Effector memory CD4-positive, alpha-beta T cell (primary cell): ENCODE results near the gene MIA2.
"Not testable (repeated sequence)": the region's sequence is repeated elsewhere in the genome, so short reads cannot be mapped to it uniquely, and the experiment has no call there.

Experiments used
- DNase-seq, 3 donors: peaks; one replicate each; pipeline ENCODE4 v3.0.0-alpha.2; 2020
- H3K27ac ChIP-seq: 2 replicates; pipeline ENCODE4 v1.7.0; 2013; ENCODE audit warnings: mild to moderate bottlenecking, low read length, moderate library complexity; ENCODE audit not compliant: insufficient read depth, poor library complexity, severe bottlenecking
- H3K27me3 ChIP-seq: replicated peaks from 2 replicates; pipeline ENCODE4 v1.7.0; 2013; ENCODE audit warnings: mild to moderate bottlenecking, low read length; ENCODE audit not compliant: insufficient read depth, control insufficient read depth, poor library complexity, severe bottlenecking
- H3K36me3 ChIP-seq: 2 replicates; pipeline ENCODE4 v1.7.0; 2013; ENCODE audit warnings: mild to moderate bottlenecking, low read length, moderate library complexity; ENCODE audit not compliant: control insufficient read depth, insufficient read depth
- H3K4me1 ChIP-seq: 2 replicates; pipeline ENCODE4 v1.7.0; 2013; ENCODE audit warnings: low read length, mild to moderate bottlenecking; ENCODE audit not compliant: control insufficient read depth, insufficient read depth, poor library complexity, severe bottlenecking
- H3K4me3 ChIP-seq: 2 replicates; pipeline ENCODE4 v1.7.0; 2013; ENCODE audit warnings: low read length, low read depth, mild to moderate bottlenecking; ENCODE audit not compliant: insufficient read depth, poor library complexity, severe bottlenecking
- H3K9me3 ChIP-seq: 2 replicates; pipeline ENCODE4 v1.7.0; 2013; ENCODE audit warnings: mild to moderate bottlenecking, low read length, moderate library complexity; ENCODE audit not compliant: control insufficient read depth
- total RNA-seq, 3 donors: gene quantifications; one replicate each; lab custom pipeline; 2026; lab: John Stamatoyannopoulos, UW

MIA2 gene, protein sequence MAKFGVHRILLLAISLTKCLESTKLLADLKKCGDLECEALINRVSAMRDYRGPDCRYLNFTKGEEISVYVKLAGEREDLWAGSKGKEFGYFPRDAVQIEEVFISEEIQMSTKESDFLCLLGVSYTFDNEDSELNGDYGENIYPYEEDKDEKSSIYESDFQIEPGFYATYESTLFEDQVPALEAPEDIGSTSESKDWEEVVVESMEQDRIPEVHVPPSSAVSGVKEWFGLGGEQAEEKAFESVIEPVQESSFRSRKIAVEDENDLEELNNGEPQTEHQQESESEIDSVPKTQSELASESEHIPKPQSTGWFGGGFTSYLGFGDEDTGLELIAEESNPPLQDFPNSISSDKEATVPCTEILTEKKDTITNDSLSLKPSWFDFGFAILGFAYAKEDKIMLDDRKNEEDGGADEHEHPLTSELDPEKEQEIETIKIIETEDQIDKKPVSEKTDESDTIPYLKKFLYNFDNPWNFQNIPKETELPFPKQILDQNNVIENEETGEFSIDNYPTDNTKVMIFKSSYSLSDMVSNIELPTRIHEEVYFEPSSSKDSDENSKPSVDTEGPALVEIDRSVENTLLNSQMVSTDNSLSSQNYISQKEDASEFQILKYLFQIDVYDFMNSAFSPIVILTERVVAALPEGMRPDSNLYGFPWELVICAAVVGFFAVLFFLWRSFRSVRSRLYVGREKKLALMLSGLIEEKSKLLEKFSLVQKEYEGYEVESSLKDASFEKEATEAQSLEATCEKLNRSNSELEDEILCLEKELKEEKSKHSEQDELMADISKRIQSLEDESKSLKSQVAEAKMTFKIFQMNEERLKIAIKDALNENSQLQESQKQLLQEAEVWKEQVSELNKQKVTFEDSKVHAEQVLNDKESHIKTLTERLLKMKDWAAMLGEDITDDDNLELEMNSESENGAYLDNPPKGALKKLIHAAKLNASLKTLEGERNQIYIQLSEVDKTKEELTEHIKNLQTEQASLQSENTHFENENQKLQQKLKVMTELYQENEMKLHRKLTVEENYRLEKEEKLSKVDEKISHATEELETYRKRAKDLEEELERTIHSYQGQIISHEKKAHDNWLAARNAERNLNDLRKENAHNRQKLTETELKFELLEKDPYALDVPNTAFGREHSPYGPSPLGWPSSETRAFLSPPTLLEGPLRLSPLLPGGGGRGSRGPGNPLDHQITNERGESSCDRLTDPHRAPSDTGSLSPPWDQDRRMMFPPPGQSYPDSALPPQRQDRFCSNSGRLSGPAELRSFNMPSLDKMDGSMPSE (N-terminal part only)
- total RNA-seq, result 48.3 to 56.3 (median 55.2) reads per million in 3 donors

DNA sequence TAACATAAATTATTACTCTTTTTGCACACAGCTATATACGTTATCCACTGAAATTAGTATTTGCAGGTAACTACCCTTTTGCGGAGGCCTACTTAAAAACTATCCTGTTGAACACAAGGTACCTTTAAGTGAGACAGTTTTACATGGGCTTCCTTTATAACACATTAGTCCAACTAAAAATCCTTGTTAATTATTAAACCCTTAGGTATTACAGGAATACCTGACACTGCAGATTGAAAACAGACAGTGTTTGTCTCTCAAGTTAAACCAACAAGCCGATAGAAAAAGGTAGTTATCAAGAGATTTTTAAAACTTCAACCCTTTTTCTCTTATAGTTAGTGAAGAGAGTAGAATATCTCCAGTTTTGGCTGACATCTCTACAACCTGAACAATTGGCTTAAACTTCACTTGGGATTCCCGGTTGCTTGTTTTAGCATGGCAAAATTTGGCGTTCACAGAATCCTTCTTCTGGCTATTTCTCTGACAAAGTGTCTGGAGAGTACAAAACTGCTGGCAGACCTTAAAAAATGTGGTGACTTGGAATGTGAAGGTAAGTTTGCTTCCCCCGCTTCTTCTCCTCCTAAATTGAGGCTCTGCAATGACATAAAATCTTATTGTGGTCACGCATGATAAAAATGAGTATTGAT, at the start of gene MIA2:
MIA2 (plus strand) TSS at position 236 of the 647 bp plus-strand sequence; CDS start at position 436, 200 bp downstream.
- H3K9me3 ChIP-seq, result no peaks in the 10 kb centered on the region
- H3K36me3 ChIP-seq, result no peaks in the 10 kb centered on the region
- H3K4me1 ChIP-seq, result peaks cover 1% of the 10 kb centered on the region
- no peak for DNase-seq
- H3K27me3 ChIP-seq, result no peaks in the 10 kb centered on the region
- no peak within 1 kb of the TSS for H3K27ac ChIP-seq
- no peak within 1 kb of the TSS for H3K4me3 ChIP-seq

DNA sequence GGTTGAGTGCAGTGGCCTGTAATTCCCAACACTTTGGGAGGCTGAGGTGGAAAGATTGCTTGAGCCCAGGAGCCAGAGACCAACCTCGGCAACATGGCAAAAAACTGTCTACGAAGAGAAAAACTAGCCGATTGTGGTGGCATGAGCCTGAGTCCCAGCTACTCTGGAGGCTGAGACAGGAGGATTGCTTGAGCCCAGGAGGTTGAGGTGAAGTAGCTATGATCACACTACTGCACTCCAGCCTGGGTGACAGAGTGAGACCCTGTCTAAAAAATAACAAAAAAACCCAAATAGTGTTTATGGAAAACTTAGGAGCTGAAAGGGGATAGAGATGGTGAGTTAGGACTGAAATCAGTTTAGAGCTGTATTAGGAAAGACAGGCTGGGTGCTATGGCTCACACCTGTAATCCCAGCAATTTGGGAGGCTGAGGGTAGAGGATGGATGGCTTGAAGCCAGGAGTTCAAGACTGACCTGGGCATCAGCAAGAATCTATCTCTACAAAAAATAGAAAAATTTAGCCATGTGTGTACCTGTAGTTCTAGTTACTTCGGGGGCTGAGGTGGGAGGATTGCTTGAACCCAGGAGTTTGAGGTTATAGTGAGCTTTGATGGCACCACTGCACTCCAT, 49.0 kb upstream of the MIA2 start:
- Histone ChIP-seq H3K4me3 (no peak overlapping the region), H3K9me3 (no peaks in the 10 kb centered on the region), H3K36me3 (peaks cover 36% of the 10 kb centered on the region), H3K4me1 (no peaks in the 10 kb centered on the region), H3K27me3 (no peaks in the 10 kb centered on the region), H3K27ac (no peak overlapping the region)
- no peak for DNase-seq

DNA sequence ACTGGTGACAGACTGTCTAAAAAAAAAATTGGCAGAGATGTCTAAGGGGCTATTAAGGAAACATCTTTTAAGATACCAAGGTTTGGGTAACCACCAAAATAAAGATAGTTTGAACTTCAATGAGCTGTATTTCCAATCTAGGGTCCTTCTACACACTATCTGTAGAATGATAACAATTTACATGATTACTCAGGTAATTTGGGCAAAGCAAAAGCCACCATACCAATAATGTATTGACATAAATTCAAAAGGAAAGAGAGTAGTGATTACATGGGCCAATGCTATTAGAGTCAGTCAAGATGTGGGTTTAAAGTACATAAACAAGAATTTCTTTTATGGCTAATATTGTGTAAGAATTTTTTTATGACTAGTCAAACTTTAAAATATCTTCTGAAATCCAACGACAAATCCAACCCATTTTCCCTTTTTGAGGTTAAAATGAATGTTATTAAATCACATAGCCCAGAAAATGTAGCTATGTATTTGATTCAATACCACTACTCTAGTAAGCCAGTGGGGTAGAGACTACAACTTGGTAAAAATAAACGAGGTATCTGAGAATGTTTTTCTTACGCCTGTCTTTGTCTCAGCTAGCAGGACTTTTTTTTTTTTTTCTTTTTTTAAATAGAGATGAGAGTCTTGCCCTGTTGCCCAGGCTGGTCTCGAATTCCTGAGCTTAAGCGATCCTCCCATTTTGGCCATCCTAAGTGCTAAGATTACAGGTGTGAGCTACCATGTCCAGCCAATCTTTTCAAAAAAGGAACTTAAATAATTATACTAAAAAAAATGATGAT, 48.3 kb upstream of the MIA2 start:
- no peak for DNase-seq
- no peaks in the 10 kb centered on the region for H3K27me3 ChIP-seq
- H3K4me1 ChIP-seq, result no peaks in the 10 kb centered on the region
- H3K27ac ChIP-seq, result no peak overlapping the region
- H3K4me3 ChIP-seq, result no peak overlapping the region
- no peaks in the 10 kb centered on the region for H3K9me3 ChIP-seq
- peaks cover 29% of the 10 kb centered on the region for H3K36me3 ChIP-seq

DNA sequence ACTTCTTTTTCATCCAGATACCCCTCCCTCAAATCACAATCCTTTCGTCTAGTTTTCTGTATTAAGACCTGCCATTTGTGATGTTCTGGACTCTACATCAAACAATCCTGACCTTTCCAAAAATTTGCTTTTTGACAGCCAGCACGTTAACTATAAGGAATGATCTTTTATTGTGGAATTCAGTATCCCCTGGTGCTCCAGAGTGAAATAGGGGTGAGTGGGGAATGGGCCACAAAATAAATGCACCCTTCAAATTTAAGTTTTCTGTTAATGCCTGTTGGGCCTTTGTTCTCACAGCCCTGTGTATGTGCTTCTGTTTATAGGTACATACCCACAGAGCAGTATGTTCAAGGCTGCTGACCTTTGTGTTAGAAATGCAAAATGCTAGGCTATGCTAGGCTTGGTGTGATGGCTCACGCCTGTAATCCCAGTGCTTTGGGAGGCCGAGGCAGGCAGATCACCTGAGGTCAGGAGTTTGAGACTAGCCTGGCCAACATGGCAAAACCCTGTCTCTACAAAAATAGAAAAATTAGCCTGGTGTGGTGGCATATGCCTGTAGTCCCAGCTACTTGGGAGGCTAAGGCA, 46.7 kb upstream of the MIA2 start:
- no peaks in the 10 kb centered on the region for H3K4me1 ChIP-seq
- H3K9me3 ChIP-seq, result no peaks in the 10 kb centered on the region
- DNase-seq, result no peak
- H3K27ac ChIP-seq, result no peak overlapping the region
- peaks cover 15% of the 10 kb centered on the region for H3K36me3 ChIP-seq
- no peaks in the 10 kb centered on the region for H3K27me3 ChIP-seq
- H3K4me3 ChIP-seq, result no peak overlapping the region

DNA sequence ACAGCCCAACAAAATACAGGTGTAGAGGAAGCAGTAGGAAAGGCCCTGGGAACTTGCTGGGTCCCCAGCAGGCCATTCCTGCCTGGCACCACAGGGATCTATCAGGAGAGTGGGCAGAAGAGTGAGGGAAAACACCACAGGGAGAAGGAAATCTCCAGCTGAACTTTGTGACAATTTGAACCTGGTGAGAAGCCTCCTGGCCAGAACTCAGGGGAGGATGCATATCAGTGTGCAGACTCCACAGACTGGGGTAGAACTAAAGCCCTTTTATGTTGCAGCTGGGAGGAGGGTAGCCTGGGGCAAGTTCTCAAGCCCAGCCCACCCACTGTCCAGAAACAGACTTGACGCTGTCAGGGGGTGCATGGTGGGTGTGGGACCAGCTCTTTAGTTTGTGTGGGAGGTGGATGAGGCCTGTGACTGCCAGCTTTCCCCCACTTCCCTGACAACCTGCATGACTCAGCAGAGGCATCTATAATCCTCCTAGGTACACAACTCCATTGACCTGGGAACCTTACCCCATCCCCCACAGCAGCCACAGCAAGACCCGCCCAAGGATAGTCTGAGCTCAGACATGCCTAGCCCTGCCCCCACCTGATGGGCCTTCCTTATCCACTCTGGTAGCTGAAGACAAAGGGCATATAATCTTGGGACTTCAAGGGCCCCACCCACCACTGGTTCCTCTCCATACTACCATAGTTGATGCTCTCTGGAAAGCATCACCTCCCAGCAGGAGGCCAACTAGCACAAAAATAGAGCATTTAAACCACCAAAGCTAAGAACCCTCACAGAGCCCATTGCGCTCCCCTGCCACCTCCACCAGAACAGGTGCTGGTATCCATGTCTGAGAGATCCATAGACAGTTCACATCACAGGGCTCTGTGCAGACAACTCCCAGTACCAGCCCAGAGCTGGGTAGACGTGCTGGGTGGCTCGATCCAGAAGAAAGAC, 29.8 kb upstream of the MIA2 start:
- Histone ChIP-seq H3K36me3 (no peaks in the 10 kb centered on the region), H3K4me1 (no peaks in the 10 kb centered on the region), H3K9me3 (no peaks in the 10 kb centered on the region), H3K27ac (no peak overlapping the region), H3K27me3 (no peaks in the 10 kb centered on the region), H3K4me3 (no peak overlapping the region)
- no peak for DNase-seq

DNA sequence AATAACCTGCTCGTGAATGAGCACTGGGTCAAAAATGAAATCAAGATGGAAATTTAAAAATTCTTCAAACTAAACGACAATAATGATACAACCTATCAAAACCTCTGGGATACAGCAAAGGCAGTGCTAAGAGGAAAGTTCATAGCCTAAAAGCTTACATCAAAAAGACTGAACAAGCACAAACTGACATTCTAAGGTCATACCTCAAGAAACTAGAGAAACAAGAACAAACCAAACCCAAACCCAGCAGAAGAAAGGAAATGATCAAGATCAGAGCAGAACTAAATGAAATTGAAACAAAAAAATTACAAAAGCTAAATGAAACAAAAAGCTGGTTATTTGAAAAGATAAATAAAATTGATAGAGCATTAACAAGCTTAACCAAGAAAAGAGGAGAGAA, 26.3 kb upstream of the MIA2 start:
- H3K27ac ChIP-seq, DNase-seq, H3K36me3 ChIP-seq, H3K4me3 ChIP-seq, H3K27me3 ChIP-seq, H3K4me1 ChIP-seq, H3K9me3 ChIP-seq: not testable (repeated sequence)

DNA sequence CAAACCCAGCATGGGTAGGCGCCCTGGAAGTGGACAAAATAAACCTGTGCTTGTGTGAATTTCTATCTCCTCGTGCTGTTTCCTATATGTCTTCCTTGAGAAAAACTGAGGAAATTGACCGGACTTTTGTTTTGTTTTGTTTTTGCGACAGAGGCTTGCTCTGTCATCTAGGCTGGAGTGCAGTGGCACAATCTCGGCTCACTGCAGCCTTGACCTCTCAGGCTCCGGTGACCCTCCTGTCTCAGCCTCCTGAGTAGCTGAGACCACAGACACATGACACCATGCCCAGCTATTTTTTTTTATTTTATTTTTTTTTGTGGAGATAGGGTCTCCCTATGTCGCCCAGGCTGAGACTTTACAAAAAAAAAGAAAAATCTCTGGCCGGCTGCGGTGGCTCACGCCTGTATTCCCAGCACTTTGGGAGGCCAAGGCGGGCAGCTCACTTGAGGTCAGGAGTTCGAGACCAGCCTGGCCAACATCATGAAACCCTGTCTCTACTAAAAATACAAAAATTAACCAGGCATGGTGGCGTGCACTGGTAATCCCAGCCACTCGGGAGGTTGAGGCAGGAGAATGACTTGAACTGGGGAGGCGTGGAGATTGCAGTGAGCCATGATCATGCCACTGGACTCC, 22.5 kb upstream of the MIA2 start:
- DNase-seq, result no peak
- Histone ChIP-seq H3K27ac (no peak overlapping the region), H3K4me3 (no peak overlapping the region), H3K4me1 (no peaks in the 10 kb centered on the region), H3K27me3 (no peaks in the 10 kb centered on the region), H3K36me3 (no peaks in the 10 kb centered on the region), H3K9me3 (no peaks in the 10 kb centered on the region)
